HuH-7.5 (cell line): ENCODE data around the gene SERTAD3.
"Not testable (repeated sequence)": the region's sequence is repeated elsewhere in the genome, so short reads cannot be mapped to it uniquely, and the experiment has no call there.

ENCODE experiments used
- DNase-seq: peaks from one replicate; pipeline ENCODE4 v3.0.0; 2011; ENCODE audit warnings: low spot score

SERTAD3 gene

DNA sequence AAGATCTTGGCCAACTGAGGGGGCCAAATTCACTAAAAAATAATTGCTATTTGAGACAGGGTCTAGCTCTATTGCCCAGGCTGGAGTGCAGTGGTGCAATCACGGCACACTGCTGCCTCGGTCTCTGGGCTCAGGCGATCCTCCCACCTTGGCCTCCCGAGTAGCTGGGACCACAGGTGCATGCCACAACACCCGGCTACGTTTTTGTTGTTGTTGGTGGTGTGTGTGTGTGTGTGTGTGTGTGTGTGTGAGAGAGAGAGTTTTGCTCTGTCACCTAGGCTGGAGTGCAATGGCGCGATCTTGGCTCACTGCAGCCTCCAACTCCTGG lies 35.6 kb downstream of the SERTAD3 start:
- DNase-seq: not testable (repeated sequence)

- DNase-seq: no peak
These were observed 36.2 kb downstream of the SERTAD3 start for GRCh38 chr19:40407714-40408597.

- peak; percentile 98 for DNase-seq
These were observed 40.7 kb downstream of the SERTAD3 start for GRCh38 chr19:40403262-40403984.

- no peak for DNase-seq
These were observed 43.6 kb downstream of the SERTAD3 start for GRCh38 chr19:40400559-40400958.

DNA sequence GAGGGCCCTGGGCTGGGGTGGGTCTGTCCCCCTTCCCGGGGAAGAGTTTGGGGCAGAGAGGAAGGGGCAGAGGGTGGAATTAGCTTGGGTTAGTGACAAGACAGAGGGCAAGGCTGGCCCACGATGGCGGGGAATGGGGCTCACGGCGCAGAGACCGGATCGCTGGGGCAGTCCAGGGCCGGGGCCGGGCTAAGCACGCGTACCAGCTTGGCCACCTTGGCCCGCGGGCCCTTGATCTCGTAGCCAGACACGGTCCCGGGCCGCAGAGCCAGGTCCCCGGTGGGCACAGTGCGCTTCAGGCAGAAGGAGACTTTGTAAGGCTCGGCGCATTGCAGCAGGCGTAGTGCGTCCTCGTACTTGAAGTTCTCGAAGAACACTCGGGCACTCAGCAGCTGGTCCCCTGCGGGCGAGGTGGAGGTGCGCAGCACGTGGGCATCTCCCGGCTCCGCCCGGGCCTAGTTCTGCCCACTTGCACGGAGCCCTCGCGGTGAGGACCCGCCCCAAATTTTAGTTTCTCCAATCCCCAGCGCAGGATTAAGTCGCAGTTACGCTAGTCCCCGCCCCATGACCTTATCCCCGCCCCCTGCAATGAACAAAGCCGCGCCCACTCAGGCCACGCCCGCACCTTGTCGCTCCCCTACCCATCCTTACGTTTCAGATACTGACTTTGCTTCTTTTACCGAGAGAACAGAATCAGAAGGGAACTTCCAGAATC lies 45.6 kb downstream of the SERTAD3 start:
- no peak for DNase-seq

DNA sequence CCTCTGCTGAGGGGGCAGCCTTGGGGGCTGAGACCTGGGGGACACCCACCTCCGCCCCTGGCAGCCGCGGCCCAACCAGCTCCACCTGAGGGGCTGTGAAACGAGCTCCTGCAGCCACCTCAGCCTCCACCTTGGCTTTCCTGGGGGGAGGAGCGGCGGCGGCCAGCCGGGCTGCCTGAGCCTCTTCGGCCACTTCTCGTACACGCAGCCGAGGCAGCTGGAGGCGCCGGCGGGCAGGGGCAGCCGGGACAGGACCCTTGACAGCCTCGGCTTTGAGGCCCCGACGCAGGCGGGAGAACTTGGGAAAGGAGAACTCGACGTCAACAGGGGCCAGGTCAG lies 46.6 kb downstream of the SERTAD3 start:
- DNase-seq: no peak

DNA sequence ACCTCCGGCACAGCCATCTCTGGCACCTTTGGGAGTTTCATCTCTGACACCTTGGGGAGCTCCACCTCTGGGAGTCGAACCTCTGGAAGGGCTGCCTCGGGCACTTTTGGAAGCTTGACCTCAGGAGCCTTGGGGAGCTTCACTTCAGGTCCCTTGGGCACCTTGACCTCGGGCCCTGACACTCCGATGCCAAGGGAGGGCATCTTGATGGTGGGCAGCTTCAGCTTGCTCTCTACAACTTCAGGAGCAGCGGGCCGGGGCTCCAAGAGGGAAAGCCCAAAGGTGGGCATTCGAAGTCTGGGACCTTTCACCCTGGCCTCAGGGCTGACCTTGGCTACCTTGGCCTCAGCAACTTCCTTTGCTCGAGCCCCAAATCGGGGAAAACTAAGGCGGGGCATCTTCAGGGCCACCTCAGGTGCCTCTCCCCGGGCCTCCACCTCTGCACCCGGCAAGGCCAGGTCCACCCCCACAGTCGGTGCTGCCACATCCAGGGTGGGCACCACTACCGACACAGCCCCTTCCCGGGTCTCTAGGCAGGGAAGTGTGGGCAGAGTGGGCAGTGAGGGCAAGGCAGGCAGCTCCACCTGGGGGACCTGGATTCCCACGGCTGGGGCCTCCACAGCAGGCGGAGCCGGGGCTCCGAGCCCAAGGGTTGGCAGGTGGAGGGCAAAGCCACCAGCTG lies 47.1 kb downstream of the SERTAD3 start:
- no peak for DNase-seq

- no peak for DNase-seq
These were observed 48.2 kb downstream of the SERTAD3 start for GRCh38 chr19:40395956-40396355.

GRCh38 chr19:40394816-40395210 lies 49.3 kb downstream of the SERTAD3 start:
- DNase-seq: no peak

GRCh38 chr19:40393894-40394815 lies 50.0 kb downstream of the SERTAD3 start:
- DNase-seq: no peak

DNA sequence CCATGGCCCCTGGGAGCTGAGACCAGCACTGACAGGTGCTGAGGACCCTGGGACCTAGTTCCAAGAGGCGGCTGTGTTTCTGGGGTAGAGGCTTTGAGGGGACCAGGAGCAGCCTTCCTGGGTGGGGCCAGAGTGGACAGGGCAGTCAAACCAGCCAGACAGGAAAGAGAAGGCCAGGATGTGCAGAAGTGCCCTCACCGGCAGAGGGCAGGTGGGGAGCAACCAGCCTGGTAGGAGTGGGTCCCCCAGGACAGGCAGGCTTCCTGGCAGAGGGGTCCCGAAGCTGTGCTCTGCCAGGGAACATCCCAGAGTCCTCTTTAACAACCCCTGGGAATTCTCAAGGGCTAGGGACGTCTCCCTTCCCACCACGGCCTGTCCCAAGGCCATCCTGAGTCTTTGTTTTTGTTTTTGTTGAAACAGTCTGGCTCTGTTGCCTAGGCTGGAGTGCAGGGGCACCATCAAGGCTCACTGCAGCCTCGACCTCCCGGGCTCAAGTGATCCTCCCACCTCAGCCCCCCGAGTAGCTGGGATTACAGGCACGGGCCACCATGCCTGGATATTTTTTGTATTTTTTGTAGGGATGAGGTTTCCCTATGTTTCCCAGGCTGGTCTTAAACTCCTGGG lies 51.1 kb downstream of the SERTAD3 start:
- DNase-seq: no peak

DNA sequence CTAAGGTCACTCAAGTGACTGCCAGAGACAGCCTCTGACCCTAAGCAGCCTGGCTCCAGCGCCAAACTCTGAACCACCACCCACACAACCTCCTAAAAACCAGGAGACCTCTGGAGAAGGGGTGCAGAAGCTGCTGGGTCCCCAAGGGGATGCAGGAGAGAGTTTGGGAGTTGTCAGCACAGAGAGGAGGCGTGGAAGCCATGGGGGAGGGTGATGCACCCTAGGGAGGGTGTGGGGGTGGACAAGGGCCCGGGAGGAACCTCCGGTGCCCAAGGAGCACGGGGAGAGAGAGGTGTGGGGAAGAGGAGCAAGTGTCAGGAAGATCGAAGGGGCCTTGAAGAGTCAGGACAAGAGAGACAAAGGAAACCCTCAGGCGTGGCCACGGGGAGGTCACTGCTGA lies 52.0 kb downstream of the SERTAD3 start:
- DNase-seq: no peak
